Thyroid gland (tissue), 4 donors: ENCODE results near the gene CXCL17.

Source experiments
- POLR2A ChIP-seq, 2 donors: fragments of 450-650 bp; IDR thresholded peaks; one replicate each; pipeline ENCODE4 v1.6.1; 2017; ENCODE audit warnings: antibody characterized with exemption in 2 of 2, mild to moderate bottlenecking in 2 of 2, moderate library complexity in 1 of 2
- TF ChIP-seq, protein P1 (sequence below), 6 experiments: fragments of 200-600 bp in 3 of 6; fragments of 450-650 bp in 3 of 6; sonication (generic) in 3 of 6; IDR thresholded peaks; one replicate each; pipeline ENCODE4 v1.5.1; 2016 to 2019; ENCODE audit warnings: antibody characterized with exemption in 6 of 6, mild to moderate bottlenecking in 2 of 6, inconsistent platforms in 1 of 6, moderate library complexity in 1 of 6

DNA sequence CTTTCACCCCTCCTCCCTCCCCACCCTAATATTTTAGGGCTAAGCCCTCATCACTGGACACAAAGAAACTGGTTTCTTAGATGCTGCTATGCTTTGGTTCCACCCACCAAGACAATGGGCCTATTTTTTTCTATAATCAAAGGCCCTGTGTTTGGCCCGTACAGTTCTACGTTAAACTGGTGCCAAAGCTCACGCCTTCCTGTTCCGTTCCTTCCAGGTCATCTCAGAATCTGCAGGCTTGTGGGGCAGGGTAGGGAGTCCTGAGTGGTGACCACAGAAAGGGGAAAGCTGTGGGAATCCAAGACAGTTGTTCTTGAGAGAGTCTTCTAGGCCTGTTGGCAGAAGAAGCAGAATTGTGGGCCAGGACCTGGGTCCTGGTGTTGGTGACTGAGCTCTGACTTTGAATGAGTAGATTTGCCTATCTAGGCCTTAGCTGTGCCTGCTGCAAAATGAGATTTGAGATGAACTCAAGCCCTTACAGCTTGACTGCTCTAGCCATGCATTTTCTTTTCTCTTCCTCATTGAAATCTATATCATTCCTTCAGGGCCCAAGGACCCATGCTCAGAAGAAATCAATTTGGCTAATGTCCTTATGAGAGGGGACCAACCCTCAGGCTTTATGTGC is 19.1 kb upstream of the CXCL17 start:
- TF ChIP-seq, protein P1, sequence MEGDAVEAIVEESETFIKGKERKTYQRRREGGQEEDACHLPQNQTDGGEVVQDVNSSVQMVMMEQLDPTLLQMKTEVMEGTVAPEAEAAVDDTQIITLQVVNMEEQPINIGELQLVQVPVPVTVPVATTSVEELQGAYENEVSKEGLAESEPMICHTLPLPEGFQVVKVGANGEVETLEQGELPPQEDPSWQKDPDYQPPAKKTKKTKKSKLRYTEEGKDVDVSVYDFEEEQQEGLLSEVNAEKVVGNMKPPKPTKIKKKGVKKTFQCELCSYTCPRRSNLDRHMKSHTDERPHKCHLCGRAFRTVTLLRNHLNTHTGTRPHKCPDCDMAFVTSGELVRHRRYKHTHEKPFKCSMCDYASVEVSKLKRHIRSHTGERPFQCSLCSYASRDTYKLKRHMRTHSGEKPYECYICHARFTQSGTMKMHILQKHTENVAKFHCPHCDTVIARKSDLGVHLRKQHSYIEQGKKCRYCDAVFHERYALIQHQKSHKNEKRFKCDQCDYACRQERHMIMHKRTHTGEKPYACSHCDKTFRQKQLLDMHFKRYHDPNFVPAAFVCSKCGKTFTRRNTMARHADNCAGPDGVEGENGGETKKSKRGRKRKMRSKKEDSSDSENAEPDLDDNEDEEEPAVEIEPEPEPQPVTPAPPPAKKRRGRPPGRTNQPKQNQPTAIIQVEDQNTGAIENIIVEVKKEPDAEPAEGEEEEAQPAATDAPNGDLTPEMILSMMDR (IDR thresholded peaks at IDR 0.05): no peak
- no peak for TF ChIP-seq POLR2A (IDR thresholded peaks at IDR 0.05)
